ENCODE measurements around the gene CEP78.
"Not testable (repeated sequence)": the region's sequence is repeated elsewhere in the genome, so short reads cannot be mapped to it uniquely, and the experiment has no call there.

The CEP78 gene

GRCh38 chr9:78235762-78236550 lies at the start of gene CEP78:
CEP78 (plus strand) TSS chr9:78236075; CDS start chr9:78236351, 276 bp downstream.
- DNase-seq, result peak; percentile 46 to 67

- no peak for DNase-seq
Observed at GRCh38 chr9:78187763-78188484, 48.0 kb upstream of the CEP78 start.

GRCh38 chr9:78188594-78188993 lies 47.3 kb upstream of the CEP78 start:
- no peak for DNase-seq

GRCh38 chr9:78189001-78189400 lies 46.9 kb upstream of the CEP78 start:
- no peak for DNase-seq

- DNase-seq, result no peak
Observed at GRCh38 chr9:78189461-78189860, 46.4 kb upstream of the CEP78 start.

- no peak for DNase-seq
Observed at GRCh38 chr9:78191931-78192330, 43.9 kb upstream of the CEP78 start.

- DNase-seq, result no peak
Observed at GRCh38 chr9:78196258-78196657, 39.6 kb upstream of the CEP78 start.

GRCh38 chr9:78201158-78201777 lies 34.6 kb upstream of the CEP78 start:
- DNase-seq, result not testable (repeated sequence)

- no peak for DNase-seq
Observed at GRCh38 chr9:78207319-78207718, 28.6 kb upstream of the CEP78 start.

GRCh38 chr9:78207901-78208300 lies 28.0 kb upstream of the CEP78 start:
- no peak for DNase-seq

GRCh38 chr9:78209127-78209526 lies 26.7 kb upstream of the CEP78 start:
- DNase-seq, result no peak

GRCh38 chr9:78210841-78211301 lies 25.0 kb upstream of the CEP78 start:
- DNase-seq, result no peak

- DNase-seq, result no peak
Observed at GRCh38 chr9:78212868-78213267, 23.0 kb upstream of the CEP78 start.

- DNase-seq, result no peak
Observed at GRCh38 chr9:78213712-78214111, 22.2 kb upstream of the CEP78 start.

GRCh38 chr9:78214492-78214891 lies 21.4 kb upstream of the CEP78 start:
- DNase-seq, result no peak

GRCh38 chr9:78215706-78216105 lies 20.2 kb upstream of the CEP78 start:
- DNase-seq, result no peak

GRCh38 chr9:78218890-78219289 lies 17.0 kb upstream of the CEP78 start:
- no peak for DNase-seq

GRCh38 chr9:78221425-78221824 lies 14.4 kb upstream of the CEP78 start:
- DNase-seq, result no peak

- not testable (repeated sequence) for DNase-seq
Observed at GRCh38 chr9:78221841-78222240, 14.0 kb upstream of the CEP78 start.

- no peak for DNase-seq
Observed at GRCh38 chr9:78230761-78231160, 5.1 kb upstream of the CEP78 start.

- DNase-seq, result not testable (repeated sequence)
Observed at GRCh38 chr9:78232471-78232870, 3.4 kb upstream of the CEP78 start.

GRCh38 chr9:78234810-78235209 lies 1.1 kb upstream of the CEP78 start:
- no peak for DNase-seq

GRCh38 chr9:78235256-78235761 lies 566 bp upstream of the CEP78 start:
- no peak for DNase-seq

GRCh38 chr9:78236551-78236910 lies 656 bp downstream of the CEP78 start:
- DNase-seq, result peak in 1 of 2 experiments; percentile 31
